DMS79 treated with DMSO at 0.1 percent for 48 hours (cell line): ENCODE data around the gene TTLL6.

Experiments used
- DNase-seq: peaks from one replicate; lab custom pipeline; 2025; lab: John Stamatoyannopoulos, UW

The TTLL6 gene

GRCh38 chr17:48760411-48760810, 56.6 kb downstream of the TTLL6 start:
- DNase-seq, result no peak

DNA sequence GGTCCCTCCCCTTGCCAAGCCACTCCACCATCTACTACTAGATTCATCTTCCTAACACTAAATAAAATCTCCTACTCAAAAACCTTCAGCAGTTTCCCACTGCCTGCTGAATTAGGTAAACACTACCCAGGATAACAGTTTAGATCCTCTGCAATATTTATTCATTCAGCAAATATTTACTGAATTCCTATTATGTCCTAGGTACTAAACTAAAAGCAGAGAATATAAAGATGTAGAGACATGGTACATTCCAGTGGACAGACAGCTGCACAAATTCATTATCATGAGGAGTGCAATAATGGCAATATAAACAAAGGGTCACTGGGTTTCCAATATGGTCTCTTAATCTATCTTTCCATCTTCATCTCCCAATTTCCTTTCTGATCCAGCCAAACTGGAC, 57.7 kb downstream of the TTLL6 start:
- DNase-seq, result no peak

DNA sequence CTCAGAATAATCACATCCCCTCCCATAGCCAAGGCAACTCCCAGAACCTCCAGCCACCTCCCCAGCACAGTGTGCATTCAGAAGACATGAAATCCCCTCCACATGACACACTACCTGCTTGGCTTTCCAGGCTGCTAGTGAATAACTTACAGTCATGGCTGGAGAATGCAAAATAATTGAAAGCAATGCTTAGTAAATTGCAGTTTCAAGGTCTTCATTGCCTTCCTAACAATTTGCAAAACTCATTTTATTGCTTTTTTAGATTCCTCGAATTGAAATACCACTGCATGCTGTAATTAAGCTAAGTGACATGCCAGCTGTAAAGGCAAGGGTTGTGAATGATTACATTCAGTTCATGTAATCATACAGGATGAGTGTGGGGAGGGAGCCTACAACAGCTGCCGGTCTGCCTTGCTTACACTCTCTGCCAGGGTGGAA, 59.5 kb downstream of the TTLL6 start:
- no peak for DNase-seq

DNA sequence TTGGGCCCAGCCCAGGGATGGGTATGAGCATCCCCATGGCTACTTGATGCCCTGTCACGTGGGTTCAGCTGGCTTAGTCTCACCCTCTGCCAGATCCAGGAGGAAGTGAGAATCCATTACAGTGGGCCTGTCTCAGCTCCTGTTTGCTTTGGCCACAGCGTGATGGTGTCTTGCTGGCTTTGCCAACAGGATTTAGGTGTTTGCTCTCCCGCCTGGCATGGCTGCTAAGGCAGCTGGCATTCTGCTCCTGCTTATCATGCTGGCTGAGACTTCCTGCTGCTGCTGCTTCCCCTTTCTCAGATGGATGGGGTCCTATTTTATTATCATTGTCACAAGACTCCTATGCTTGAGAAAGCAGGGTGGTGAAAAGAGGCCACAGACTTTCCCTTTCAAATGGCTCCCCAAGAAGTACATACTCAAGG, 60.2 kb downstream of the TTLL6 start:
- DNase-seq, result no peak

- no peak for DNase-seq
Measured at GRCh38 chr17:48755356-48755755, 61.7 kb downstream of the TTLL6 start.

- no peak for DNase-seq
Measured at GRCh38 chr17:48754500-48755261, 62.3 kb downstream of the TTLL6 start.

DNA sequence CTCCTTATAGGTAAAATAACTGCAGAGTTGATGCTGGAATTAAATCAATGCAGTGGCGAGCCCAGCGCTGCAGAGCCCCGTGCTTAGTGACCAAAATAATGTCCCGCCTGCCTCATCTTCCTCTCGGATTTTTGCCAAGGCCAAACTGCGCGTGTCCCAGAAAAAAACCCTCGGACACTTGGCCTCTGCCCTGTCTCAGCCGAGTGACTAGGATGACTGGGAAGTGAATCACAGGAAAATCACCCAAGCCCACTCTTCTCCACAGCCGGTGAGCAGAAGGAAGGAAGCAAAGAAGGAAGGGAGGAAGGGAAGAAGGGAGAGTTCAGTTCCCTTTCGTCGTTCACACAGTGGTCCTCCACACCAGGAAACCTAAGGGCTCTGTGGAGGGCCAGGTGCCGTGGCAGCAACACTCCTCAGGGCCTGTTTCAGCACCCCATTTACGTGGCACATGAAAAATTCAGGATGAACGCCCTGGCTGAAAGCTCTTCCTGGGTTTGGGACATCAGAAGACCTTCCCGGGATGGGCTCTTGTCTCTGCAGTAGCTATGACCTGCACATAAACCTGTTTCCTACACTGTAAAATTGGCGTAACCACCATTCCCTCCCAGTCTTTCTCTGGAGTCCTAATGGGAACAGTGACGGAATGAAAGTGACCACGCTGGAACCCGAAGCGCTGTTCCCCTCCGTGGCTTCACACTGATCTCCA, 63.1 kb downstream of the TTLL6 start:
- no peak for DNase-seq

GRCh38 chr17:48752399-48753288, 64.4 kb downstream of the TTLL6 start:
- no peak for DNase-seq

DNA sequence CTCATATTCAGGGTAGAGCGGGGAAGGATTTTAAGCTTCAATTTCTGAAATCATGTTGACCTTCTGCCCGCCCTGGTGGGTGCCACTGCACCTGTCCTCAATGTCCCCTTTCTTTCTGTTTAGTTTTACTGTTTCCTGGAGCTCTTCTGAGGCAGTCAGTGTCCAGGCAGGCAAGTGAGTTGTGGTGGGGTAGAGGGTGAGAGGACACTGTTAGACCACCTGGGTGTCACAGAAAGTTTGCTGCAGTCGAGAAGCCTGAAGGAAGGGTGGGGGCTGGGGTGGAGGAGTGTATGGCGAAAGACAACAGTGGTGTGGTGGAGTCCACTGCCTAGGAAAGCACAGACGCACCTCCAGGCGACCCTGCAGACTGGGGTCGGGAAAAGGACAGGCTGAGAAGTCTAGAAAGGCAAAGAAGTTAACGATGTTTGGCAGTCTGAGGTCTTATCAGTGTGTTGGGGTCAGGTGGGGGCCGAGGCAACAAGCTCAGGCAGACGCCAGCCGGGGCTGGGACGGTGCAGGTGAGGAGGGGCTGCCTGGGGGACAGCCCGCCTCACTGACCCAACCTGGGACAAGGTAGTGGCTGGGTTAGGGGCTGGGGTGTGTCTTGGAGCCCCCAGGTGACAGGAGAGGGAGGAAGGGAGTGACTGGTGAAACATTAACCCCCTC, 65.2 kb downstream of the TTLL6 start:
- DNase-seq, result no peak

GRCh38 chr17:48751172-48751571, 65.9 kb downstream of the TTLL6 start:
- DNase-seq, result no peak

DNA sequence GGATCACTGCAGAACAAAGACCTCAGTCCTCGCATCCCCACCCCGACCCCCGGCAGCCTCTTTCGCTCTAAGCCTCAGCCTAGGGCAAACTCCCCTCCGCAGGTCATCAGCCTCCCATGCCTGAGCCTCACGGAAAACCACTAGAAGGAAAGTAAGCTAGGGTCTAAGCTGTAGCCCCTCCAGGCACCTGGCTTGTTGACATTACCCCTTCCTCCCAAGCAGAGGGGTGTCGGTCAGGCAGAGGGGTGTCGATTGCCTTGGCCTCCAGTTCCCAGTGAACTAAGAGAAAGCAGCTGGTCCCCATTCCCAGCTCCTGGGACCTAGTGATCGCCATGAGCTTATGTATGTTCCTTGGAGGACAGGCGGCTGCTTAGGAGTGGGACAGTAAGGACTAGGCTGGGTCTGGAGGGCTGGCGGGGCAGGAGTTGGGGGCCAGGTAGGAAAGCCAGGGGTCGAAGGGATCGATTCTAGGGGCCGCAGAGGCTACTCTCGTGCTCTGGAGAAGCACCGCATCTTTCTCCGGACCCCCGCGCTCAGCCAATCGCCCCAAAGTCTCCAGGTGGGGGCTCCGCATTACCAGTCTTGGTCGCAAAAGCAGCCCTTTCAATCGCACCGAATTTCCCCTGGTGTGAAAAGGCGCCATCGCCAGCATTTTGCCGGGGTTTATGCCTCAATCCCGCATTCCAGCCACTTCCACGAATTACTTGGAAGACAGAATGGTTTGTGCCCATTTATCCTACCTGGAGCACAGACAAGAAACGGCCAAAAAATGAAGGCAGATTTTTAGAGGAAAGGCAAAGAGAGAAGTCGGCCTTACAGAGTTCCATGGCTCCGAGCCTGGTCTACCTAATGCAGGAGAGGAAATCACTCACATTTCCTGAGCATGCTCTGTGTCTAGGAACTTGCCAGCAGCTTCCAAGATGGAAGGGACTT, 67.1 kb downstream of the TTLL6 start:
- DNase-seq, result no peak

DNA sequence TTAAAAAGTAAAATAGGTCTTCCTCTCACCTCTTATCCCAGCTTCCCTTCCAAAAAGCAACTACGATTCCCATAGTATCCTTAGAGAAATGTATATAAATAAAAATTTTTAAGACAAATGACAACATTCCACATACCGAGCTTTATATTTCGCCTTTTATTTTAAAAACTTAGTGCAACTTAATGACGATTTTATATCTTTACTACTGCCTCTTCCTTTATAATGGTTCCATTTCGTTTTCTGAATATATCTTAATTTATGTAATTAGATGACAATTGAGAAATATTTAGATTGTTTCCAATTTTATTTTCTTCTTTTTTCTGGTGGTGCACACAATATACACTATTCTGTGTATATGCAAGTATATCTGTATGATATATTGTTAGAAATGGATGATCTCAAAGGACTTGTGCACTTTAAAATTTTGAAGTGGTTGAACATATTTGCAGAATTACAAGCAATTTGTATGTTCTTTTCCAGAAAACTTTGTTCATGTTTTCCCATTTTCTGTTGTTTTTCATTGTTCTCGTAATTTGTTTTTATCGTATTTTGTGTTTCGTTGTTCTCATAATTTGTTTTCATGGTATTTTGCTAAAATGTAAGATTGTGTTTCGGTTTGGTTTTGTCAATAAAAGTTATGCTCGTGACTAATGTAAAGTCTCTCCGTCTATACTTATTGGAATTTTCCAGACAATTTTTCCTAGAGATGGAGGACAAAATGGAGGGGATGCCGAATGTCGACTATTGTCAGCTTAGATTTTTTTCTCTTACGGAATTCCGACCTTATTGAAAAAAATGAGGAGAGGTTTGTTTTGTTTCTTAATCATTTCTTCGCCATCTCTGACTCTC, 68.1 kb downstream of the TTLL6 start:
- DNase-seq, result no peak

DNA sequence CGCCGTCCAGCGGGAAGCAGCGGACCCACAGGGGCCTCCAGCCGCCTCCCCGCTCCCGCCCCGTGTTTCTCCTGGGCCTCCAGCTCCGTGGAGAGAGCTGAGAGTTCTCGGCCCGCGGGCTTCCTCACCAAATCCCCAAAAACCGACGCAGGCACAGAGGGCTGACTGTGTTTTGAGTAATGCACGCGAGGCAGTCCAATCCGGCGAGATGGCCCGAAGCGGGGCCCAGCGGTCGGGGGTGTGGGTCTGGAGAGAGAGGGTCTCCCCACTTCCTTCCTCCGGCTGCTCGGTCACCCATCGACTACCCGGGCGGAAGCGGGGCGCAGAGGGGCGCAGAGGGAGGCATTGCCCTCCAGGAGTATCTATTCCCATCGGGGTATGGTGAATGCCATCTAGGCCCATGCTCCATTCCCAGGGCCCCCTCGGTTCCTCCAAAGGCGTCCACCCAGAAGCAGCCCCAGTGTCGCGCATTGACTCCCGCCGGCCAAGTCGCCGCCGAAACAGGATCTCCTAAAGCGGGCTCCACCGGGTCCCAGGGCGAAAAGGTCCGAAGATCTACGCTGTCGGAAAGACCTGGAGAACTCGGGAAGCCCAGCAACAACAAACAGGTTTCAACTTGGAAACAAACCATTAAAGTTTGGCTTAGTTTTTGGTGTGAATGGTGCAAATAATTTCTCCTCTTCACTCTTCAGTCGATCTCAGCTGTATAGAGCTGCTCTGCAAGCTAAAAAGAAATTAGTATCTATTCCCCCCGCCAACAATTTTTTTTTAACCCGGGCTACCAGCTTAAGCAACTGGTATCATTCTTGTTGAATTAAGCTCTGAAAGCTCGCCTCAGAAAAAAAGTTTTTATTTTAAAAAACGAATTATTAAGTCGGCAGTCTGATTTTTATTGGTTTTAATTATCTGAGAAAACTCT, 69.3 kb downstream of the TTLL6 start:
- no peak for DNase-seq

DNA sequence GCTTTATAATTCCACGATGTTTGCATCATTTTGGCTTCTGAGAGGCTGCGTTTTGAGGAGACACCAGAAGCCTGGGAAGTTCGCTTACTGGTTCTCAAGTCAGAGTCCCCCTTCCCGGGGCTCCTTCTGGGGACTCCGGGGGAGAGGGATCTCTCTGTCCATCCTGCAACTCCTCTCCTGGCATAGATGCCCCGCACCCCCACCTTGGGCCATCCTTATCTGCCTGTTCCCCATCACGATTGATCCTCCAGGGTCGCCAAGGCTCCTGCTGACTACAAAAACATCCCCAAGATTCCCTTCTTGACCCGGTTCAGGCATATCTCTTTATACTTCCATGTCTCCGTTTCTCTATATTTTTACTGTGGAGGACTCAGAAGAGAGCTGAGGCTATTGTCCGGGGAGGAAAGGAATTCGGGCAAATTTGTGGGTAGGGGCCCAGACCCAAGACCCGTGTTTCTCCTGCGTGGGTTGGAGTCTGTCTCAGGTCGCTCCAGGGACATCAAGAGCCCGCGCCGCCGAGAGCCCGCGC, 70.0 kb downstream of the TTLL6 start:
- no peak for DNase-seq

GRCh38 chr17:48745381-48746275, 71.4 kb downstream of the TTLL6 start:
- DNase-seq, result peak; percentile 16

DNA sequence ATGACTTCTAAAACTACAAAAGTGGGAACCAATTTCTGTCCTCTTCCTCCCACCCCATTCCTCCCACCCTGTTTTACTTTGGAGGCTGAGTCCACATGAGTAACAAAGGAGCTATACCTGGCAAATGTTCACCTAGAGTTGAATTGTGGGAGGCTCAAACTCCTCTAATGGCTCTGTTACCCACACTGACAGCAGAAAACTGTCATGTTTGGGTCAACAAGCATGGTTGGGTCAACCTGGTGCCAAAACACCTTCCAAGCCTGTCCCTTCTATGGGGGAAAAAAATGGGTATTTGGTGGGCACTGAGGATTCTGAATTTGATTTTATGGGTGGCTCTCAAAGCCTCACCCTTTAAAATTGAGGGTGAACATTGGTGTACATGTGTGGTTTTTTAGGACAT, 76.5 kb downstream of the TTLL6 start:
- no peak for DNase-seq

DNA sequence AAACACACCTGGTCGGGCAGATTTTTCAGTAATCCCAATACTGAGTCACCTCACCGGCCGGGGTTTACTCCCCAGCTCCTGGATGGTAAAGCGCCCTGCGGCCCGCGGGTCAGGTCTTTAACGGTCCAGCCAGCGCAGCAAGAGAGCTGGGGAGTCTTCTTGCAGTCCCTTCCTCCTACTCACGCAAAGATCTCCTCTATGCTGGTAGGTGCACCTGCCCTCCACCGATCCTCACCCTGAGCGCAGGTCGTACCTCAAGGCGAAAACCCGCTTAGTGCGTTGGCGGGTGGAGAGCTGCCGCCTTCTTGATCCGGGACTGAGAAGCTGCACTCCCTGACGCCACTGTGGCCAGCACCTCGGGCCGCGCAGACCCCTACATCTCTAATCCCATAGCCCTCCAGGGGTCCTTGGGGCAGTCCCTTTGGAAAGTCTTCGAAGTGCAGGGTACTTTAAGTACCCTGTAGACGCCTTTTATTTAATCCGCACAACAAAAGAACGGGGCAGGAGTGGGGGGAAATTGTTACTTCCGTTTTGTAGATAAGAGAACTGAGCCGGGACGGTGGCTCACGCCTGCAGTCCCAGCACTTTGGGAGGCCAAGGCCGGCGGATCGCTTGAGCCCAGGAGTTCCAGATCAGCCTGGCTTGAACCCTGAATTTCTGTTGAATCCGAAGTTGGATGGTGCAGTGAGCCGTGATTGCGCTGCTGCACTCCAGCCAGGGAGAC, 78.1 kb downstream of the TTLL6 start:
- DNase-seq, result no peak
